GM12878 (cell line): ENCODE data around the gene DRAP1. TPM values are rescaled to one million over a fixed set of nuclear protein-coding genes. Genes with fewer than 3 reads are reported as not detected.

ENCODE experiments used
- ATAC-seq: fragments of 200-7000 bp; cut with Tn5 transposase; 3 replicates; pipeline ENCODE4 v1.9.1; 2020; ENCODE audit warnings: mild to moderate bottlenecking, moderate library complexity
- BruUV-seq: library from RNA; stranded (reverse); fragments of 400-500 nt; replicated peaks from 2 replicates; lab custom pipeline; 2021; lab: Mats Ljungman, UMichigan
- CTCF ChIA-PET: fragments of 300-600 bp; sonication (Branson Sonifier 250); formaldehyde crosslinking; extraction: SDS; loops from one replicate; lab custom pipeline; 2021; ENCODE audit warnings: inconsistent platforms; lab: Yijun Ruan, JAX
- POLR2A ChIA-PET: fragments of 350-600 bp; formaldehyde crosslinking; extraction: SDS; loops from one replicate; lab custom pipeline; 2021; ENCODE audit warnings: inconsistent platforms; lab: Charles Lee
- RAD21 ChIA-PET: fragments of 300-600 bp; sonication (Branson Sonifier 250); formaldehyde crosslinking; loops from one replicate; lab custom pipeline; 2023; ENCODE audit warnings: antibody characterized with exemption; ENCODE audit not compliant: unreplicated experiment; lab: Charles Lee
- SMC1A ChIA-PET: fragments of 300-600 bp; sonication (Branson Sonifier 250); formaldehyde crosslinking; loops from one replicate; lab custom pipeline; 2023; ENCODE audit not compliant: unreplicated experiment, uncharacterized antibody; lab: Charles Lee
- DNase-seq: peaks from one replicate; pipeline ENCODE4 v3.0.0-alpha.2; 2011; ENCODE audit warnings: low read depth, low spot score
- FAIRE-seq: peaks from 3 replicates; lab custom pipeline; 2011; peaks lifted over from hg19 to GRCh38; lab: Jason Lieb, UNC
- H2AFZ ChIP-seq: 2 replicates; pipeline ENCODE4 v1.6.0; 2011; ENCODE audit warnings: low read depth, low read length, control low read depth; ENCODE audit not compliant: control insufficient read depth
- H3K27ac ChIP-seq: 2 replicates; pipeline ENCODE4 v1.5.1; 2011; ENCODE audit warnings: control low read depth; ENCODE audit not compliant: control insufficient read depth, insufficient read depth
- H3K27me3 ChIP-seq, 2 experiments: replicated peaks in 1 of 2; 2 replicates each; pipeline versions ENCODE4 v1.6.0 to v1.6.1; 2011; ENCODE audit warnings: low read length in 1 of 2; ENCODE audit not compliant: control insufficient read depth in 2 of 2, insufficient read depth in 2 of 2
- H3K36me3 ChIP-seq, 2 experiments: 2 replicates each; pipeline ENCODE4 v1.5.1; 2011; ENCODE audit warnings: low read length in 1 of 2; ENCODE audit not compliant: control insufficient read depth in 2 of 2, insufficient read depth in 2 of 2
- H3K4me1 ChIP-seq: 2 replicates; pipeline ENCODE4 v1.6.1; 2011; ENCODE audit warnings: mild to moderate bottlenecking, low read length, moderate library complexity, mixed read lengths; ENCODE audit not compliant: control insufficient read depth, insufficient read depth
- H3K4me2 ChIP-seq: 2 replicates; pipeline ENCODE4 v1.6.0; 2011; ENCODE audit warnings: control low read depth; ENCODE audit not compliant: control insufficient read depth, insufficient read depth
- H3K4me3 ChIP-seq: fragments of 200-600 bp; sonication (generic); 2 replicates; pipeline ENCODE4 v1.5.1; 2016
- H3K79me2 ChIP-seq: 2 replicates; pipeline ENCODE4 v1.6.0; 2011; ENCODE audit warnings: low read length; ENCODE audit not compliant: control insufficient read depth, insufficient read depth
- H3K9ac ChIP-seq: 2 replicates; pipeline ENCODE4 v1.8.0; 2011; ENCODE audit warnings: low read length, control low read depth, mixed read lengths; ENCODE audit not compliant: control insufficient read depth, insufficient read depth
- H3K9me3 ChIP-seq: replicated peaks from 3 replicates; pipeline ENCODE4 v1.5.1; 2011; ENCODE audit warnings: mild to moderate bottlenecking, low read length; ENCODE audit not compliant: control insufficient read depth, insufficient read depth
- H4K20me1 ChIP-seq: 2 replicates; pipeline ENCODE4 v1.6.0; 2011; ENCODE audit not compliant: control insufficient read depth, insufficient read depth
- CEBPB ChIP-seq, 2 experiments: fragments of 150-350 bp in 1 of 2; IDR thresholded peaks; 2 replicates each; pipeline ENCODE4 v1.6.1; 2012 to 2014; ENCODE audit warnings: low read depth in 2 of 2, low read length in 2 of 2, borderline replicate concordance in 1 of 2, inconsistent platforms in 1 of 2
- CHD2 ChIP-seq: IDR thresholded peaks from 2 replicates; pipeline ENCODE4 v1.6.1; 2011; ENCODE audit warnings: low read depth, low read length, improper control_type of control experiment, borderline replicate concordance
- CREM ChIP-seq: IDR thresholded peaks from 2 replicates; pipeline ENCODE4 v1.6.1; 2014; ENCODE audit warnings: antibody characterized with exemption, low read depth
- FOXK2 ChIP-seq: fragments of 450-650 bp; IDR thresholded peaks from 2 replicates; pipeline ENCODE4 v1.6.1; 2017; ENCODE audit warnings: mild to moderate bottlenecking, moderate library complexity
- IKZF1 ChIP-seq: fragments of 450-650 bp; conservative IDR thresholded peaks from 2 replicates; pipeline ENCODE4 v1.6.1; 2017; ENCODE audit warnings: antibody characterized with exemption, mild to moderate bottlenecking
- NFYA ChIP-seq: IDR thresholded peaks from 2 replicates; pipeline ENCODE4 v1.6.1; 2011; ENCODE audit warnings: low read depth, mild to moderate bottlenecking, low read length, improper control_type of control experiment, borderline replicate concordance
- SREBF2 ChIP-seq: IDR thresholded peaks from 2 replicates; pipeline ENCODE4 v1.6.1; 2012; ENCODE audit warnings: mild to moderate bottlenecking, low read length
- TCF3 ChIP-seq: IDR thresholded peaks from 2 replicates; pipeline ENCODE4 v1.6.1; 2012; ENCODE audit warnings: low read depth, mild to moderate bottlenecking, low read length, borderline replicate concordance; ENCODE audit not compliant: insufficient read depth
- ZNF217 ChIP-seq: fragments of 450-650 bp; IDR thresholded peaks from 2 replicates; pipeline ENCODE4 v1.6.1; 2017; ENCODE audit warnings: antibody characterized with exemption, mild to moderate bottlenecking
- ZSCAN29 ChIP-seq: fragments of 450-650 bp; IDR thresholded peaks from 2 replicates; pipeline ENCODE4 v1.6.1; 2017; ENCODE audit warnings: mild to moderate bottlenecking, moderate library complexity
- WGBS: methylation state at CpG from one replicate; pipeline ENCODE4 v1.1.6; 2016; ENCODE audit warnings: low lambda C conversion rate; ENCODE audit not compliant: insufficient replicate concordance, insufficient coverage; ENCODE audit errors: missing lambda C conversion rate; 5-methylcytosine and 5-hydroxymethylcytosine counted together
- in situ Hi-C: fragments of 300-500 bp; cut with MboI; formaldehyde crosslinking; loops from 9 replicates; pipeline ENCODE4 v1.14.3; 2018; ENCODE audit warnings: mixed read lengths
- intact Hi-C: fragments of 100-400 bp; cut with micrococcal nuclease; formaldehyde crosslinking; loops from one replicate; pipeline ENCODE4 v1.14.2; 2022; ENCODE audit not compliant: unreplicated experiment
- polyA plus RNA-seq, 11 experiments: library from polyadenylated mRNA; depleted of rRNA in 4 of 11; unstranded in 6 of 11; stranded (reverse) in 5 of 11; fragments of >200 nt; fragmentation: Nextera tagmentation in 4 of 11; fragmentation: Illumina TruSeq in 1 of 11; extraction: Ambion mirVana in 4 of 11; extraction: Trizol in 1 of 11; gene quantifications; 1 replicate in 1 of 11; 2 replicates in 10 of 11; pipeline versions ENCODE4 v1.2.1 to v1.2.3, GENCODE V29; 2011 to 2016; ENCODE audit warnings: inconsistent platforms in 2 of 11, missing spikeins in 2 of 11, low read depth in 1 of 11
- total RNA-seq, 4 experiments: library from RNA; depleted of rRNA in 3 of 4; stranded (reverse); fragments of >200 nt in 3 of 4; fragmentation: Illumina TruSeq in 1 of 4; extraction: Trizol in 1 of 4; gene quantifications; 2 replicates each; pipeline versions ENCODE4 v1.2.1 to v1.2.3, GENCODE V29; 2013 to 2021

The DRAP1 gene
- total and polyA plus RNA-seq, 10 of the 15 experiments (the other 5 are each of a cell fraction or from before 2014, with no cell fraction given) = 9.4 to 163 (median 114) TPM

- in situ Hi-C loops = no loop called here
- WGBS = 93% methylated on average over 2 of the region's 2 CpGs
- no peaks in the 10 kb centered on the region for H4K20me1 ChIP-seq
- no peak overlapping the region for H3K9ac ChIP-seq
- ChIA-PET POLR2A (interaction anchor here (0.9 to 1.9 kb wide), 3 partner anchors 35 to 65 kb away, joined by 3 to 6 read pairs (median 5); partner anchors contain the start of genes CCDC85B, FIBP and MUS81), RAD21 (no interaction called here), CTCF (no interaction called here)
- H3K4me2 ChIP-seq = no peak overlapping the region
- no peak overlapping the region for H3K27ac ChIP-seq
- no TSS peak for BruUV-seq
- no peak for FAIRE-seq
- TF ChIP-seq IKZF1 (no peak), ZSCAN29 (no peak), FOXK2 (no peak), TCF3 (no peak), CHD2 (no peak), NFYA (no peak), ZNF217 (no peak), CEBPB (IDR thresholded peaks at IDR 0.05; ENCODE audit: borderline replicate concordance in 1 of 2, low read depth in 2 of 2, low read length in 2 of 2) (no peak), CREM (no peak), SREBF2 (no peak)
- TF ChIP-seq, all 136 proteins: peak for 0
- SMC1A ChIA-PET = no interaction called here
- no peak for DNase-seq
- H3K27me3 ChIP-seq = no peaks in the 10 kb centered on the region
- peaks cover 25% of the 10 kb centered on the region for H3K4me1 ChIP-seq
- peaks cover 0 to 2% of the 10 kb centered on the region in 2 experiments; a peak in 2 of 4 replicates for H3K36me3 ChIP-seq
- no peak overlapping the region for H3K4me3 ChIP-seq
- ATAC-seq = no peak
- H2AFZ ChIP-seq = no peak overlapping the region
- intact Hi-C loops = loop anchor here (5.0 kb wide), 1 partner anchor 33 kb away; the partner anchor contains the start of gene CCDC85B
- H3K9me3 ChIP-seq = no peaks in the 10 kb centered on the region
- peaks cover 5% of the 10 kb centered on the region for H3K79me2 ChIP-seq
Observed at GRCh38 chr11:65925397-65925796, 6.2 kb downstream of the DRAP1 start.
